GM19240 (cell line): ENCODE data around the gene NPM1.
"Not testable (repeated sequence)": the region's sequence is repeated elsewhere in the genome, so short reads cannot be mapped to it uniquely, and the experiment has no call there.

Experiments
- DNase-seq: peaks from one replicate; pipeline ENCODE4 v3.0.0; 2011; ENCODE audit warnings: low spot score; ENCODE audit not compliant: insufficient read length

NPM1 gene, protein sequence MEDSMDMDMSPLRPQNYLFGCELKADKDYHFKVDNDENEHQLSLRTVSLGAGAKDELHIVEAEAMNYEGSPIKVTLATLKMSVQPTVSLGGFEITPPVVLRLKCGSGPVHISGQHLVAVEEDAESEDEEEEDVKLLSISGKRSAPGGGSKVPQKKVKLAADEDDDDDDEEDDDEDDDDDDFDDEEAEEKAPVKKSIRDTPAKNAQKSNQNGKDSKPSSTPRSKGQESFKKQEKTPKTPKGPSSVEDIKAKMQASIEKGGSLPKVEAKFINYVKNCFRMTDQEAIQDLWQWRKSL

DNA sequence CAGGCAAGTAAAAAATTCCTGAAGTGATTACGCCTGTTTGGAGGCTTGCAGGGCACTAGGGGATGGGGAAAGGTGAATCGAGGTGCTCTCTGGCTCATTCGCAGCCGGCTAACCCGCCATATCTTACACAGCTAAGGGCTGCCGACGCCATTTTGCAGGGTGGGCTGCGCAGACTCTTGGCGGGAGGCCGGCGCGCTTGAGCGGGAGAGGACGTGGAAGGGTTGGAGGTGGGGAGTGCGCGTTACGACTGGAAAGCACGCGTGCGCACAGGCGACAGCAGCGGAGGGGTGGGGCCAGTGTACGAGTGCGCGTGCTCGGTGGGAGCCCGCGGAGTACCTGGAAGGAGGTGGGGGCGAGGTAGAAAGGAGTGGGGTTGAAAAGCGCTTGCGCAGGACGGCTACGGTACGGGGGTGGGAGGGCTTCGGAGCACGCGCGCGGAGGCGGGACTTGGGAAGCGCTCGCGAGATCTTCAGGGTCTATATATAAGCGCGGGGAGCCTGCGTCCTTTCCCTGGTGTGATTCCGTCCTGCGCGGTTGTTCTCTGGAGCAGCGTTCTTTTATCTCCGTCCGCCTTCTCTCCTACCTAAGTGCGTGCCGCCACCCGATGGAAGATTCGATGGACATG lies at the start of gene NPM1:
Gene NPM1 (plus strand): TSS at position 505 of the 625 bp plus-strand sequence. CDS start 100 bp downstream, at position 605.
- DNase-seq: peak; percentile 77

DNA sequence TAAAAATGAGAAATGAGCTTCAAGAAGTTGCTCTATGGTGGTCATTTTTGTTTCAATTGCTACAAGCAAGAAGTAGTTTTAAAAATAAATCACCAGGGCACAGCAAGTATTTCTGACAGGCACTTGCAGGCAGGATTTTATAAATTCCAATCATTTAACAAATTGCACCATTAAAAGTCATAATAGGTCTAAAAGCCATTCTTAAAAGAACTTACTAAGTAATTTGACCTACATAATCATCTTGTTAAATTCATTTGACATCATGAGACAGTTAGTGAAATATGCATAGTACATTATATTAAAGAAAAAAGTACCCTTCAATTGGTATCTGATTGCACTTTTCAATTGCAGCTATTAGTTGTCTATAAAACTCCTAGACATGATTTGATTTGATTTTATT lies 47.6 kb upstream of the NPM1 start:
- DNase-seq: no peak

DNA sequence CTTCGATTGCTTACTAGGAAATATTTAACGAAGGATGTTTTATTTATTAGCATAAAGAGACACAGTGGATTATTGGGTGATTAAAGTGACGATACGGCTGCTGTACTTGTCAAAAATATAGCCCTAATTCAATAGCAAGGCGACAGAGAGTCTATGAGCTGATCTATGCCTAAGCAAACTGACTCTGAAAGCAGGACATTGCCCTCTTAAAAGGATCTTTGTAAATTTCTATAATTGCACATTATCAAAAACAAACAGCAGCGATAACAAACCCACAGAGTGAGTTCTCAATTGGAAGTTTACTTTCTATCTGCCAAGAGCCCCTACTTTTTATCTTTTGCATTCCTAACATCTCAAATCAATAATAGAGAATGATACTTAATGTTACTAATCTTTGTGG lies 47.2 kb upstream of the NPM1 start:
- DNase-seq: no peak

DNA sequence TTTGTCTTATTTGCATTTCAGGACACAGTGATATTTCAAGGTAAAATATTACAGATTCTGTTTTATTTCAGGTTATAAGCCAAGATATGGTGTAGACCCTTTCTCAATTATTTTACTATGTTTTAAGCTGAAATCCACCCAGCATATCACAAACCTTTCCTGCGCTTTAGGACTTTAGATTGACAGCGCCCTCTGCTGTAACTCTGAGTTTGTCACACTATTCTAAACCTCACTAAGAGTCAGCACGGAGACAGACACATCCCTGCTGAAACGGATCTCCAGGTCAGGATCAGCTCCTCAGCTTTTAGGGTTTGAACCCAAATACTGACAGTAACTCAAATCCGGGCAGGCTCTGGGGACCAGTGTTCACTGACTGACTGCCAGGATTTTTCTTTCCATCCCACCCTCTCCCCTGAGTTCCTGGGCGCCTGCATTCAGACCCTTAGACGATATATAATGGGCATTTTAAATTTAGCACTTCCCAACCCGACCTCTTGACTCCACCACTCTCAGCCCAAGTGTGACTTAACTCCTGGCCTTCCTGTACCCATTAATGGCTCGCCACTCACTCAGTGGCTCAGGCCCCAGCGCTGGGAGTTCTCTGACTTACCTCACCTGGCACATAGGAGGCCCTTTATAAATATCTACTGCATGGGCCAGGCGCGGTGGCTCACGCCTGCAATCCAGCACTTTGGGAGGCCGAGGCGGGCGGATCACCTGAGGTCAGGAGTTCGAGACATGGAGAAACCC lies 45.1 kb upstream of the NPM1 start:
- DNase-seq: no peak

DNA sequence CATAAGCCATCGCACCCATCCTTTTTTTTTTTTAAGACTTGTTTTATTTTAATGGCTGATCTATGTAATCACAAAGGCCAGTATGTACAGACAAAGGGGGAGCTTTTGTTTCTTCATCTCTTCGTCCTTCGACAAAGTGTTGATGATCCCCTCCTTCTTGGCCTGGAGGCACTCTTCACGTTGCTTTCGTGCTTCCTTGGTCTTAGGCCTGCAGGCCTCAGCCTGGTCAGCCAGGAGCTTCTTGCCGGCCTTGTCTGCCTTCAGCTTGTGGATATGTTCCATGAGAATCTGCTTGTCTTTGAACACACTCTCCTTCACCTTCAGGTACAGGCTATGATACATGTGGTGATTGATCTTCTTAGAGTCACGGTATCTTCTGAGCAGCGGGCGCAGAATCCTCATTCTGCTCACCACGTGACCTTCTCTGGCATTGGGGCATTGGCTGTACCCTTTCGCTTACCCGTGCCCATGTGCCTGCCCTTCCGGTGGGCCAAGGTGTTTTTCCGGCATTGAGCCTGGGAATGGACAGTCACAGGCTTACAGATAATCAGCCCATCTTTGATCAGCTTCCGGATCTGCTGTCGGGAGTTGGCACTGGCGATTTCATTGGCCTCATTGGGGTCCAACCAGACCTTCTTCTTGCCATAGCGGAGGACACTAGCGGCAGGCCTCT lies 42.6 kb upstream of the NPM1 start:
- DNase-seq: no peak

DNA sequence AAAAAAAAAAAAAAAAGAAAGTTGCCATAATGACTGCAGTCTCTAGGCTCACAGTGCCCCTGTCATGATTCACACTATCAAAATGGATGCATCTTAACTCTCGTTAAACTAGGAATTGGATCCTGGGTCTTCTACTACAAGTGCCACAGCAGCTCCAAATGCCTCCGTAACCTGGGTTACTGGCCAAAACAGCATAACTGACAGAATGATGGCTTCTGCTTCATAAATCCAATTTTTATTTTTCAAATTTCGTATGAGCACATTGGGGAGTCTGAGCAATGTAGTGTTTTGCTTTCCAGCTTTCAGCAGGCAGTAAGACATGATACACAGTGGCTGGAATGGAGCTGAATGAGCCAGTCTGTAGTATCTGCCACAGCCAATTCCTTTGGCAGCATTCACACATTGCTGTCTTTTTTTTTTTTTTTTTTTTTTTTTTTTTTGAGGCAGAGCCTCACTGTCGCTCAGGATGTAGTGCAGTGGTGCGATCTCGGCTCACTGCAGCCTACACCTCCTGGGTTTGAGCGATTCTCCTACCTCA lies 36.0 kb upstream of the NPM1 start:
- no peak for DNase-seq

DNA sequence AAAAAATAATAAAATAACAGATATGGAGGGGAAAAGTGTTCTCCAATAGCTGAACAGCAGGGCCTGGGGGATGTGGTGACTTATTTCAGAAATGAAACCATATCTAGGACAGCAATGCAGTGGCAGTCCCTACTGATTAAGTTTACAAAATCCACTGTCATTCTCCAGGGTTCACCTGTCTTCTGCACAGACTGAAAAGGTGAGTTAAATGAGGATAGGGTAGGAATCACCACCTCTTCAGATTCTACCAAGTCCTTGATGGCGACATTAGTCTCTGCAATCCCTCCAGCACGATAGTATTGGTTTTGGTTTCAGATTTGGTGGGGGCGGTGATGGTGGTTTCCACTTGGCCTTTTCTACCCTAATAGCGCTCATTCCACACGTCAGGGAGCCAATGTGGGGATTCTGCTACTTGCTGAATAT lies 32.3 kb upstream of the NPM1 start:
- DNase-seq: peak; percentile 62

DNA sequence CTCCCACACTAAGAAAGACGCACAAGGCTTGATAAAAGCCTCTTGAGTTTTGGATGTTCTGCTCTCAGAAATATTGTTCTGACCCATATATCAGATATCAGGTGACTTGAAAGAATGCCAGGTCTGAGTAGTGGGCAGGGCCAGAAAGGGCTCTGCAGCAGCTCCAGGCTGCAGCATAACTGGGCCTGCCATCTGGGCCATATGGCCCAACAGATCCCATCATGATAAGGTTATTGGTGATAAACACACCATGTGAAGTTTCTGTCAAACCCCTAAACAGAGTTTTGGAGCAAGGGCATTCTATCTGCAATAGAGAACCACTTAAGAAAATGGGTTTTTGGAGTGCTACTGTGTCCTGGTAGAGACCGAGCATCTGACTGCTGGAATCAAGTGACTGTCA lies 29.8 kb upstream of the NPM1 start:
- no peak for DNase-seq

DNA sequence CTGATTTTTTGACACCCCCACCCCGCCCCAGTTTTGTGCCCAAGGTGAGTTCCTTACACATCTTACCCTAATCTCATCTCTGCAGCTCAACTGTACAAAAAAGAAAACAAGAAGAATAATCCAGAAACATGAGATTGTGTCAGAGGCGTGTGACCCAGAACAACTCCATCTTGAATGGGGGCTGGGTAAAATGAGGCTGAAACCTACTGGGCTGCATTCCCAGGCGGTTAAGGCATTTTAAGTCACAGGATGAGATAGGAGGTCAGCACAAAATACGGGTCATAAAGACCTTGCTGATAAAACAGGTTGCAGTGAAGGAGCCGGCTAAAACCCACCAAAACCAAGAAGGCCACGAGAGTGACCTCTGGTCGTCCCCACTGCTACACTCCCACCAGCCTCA lies 26.5 kb upstream of the NPM1 start:
- not testable (repeated sequence) for DNase-seq

DNA sequence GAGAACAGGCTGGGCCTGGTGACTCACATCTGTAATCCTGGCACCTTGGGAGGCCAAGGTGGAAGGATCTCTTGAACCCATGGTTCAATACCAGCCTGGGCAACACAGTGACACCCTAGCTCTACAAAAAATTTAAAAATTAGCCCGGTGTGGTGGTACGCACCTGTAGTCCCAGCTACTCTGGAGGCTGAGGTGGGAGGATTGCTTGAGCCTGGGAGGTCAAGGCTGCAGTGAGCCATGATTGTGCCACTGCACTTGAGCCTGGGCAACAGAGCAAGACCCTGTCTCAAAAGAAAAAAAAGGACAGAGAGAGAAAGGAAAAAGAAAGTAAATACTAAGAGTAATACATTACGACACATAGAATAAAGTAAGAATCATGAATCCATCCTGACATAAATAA lies 24.4 kb upstream of the NPM1 start:
- not testable (repeated sequence) for DNase-seq

DNA sequence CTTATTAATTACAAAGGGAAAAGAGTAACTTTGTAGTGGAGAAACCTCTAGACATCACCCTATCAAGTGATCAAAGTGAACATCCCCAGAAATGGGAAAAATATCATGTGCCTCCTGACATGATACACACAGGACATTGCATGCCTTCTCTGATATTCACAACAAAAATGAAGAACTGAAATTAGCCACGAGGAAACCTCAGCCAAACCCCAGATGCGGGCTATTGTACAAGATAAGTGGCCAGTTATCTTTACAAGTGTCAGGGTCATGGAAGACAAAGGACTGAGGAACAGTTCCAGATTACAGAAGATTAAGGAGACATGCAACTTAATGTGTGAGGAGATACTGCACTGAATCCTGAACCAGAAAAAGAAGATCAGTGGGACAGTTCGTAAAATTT lies 23.8 kb upstream of the NPM1 start:
- no peak for DNase-seq

DNA sequence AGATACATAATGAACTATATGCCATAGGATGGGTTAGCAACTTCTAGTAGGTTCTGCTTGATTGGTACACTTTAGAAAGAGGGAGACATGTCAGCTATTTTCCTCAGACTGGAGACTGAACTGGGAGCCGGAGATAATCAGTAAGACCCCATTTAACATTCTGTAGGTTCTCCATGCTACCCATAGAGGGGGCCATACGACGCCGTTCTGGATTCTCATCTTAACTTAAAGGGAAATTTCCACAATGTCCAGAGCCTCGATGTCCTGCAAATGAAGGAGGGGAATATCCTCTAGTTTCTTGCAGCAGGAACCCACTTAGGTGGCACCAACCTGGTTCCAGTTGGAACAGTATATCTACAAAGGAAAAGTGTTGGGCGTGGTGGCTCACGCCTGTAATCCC lies 22.3 kb upstream of the NPM1 start:
- no peak for DNase-seq

DNA sequence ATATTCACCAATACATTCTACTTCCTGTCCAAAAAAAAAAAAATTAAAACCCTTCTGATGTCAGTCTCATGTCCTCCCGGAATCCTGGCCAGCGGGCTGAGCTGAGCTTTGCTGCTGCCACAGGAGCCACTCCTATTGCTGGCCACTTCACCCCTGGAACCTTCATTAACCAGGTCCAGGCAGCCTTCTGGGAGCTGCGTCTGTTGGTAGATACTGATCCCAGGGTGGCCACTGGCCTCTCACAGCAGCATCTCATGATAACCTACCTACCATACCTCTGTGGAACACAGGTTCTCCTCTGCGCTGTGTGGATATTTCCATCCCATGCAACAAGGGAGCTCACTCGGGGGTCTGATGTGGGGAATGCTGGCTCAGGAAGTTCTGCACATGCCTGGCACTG lies 21.0 kb upstream of the NPM1 start:
- DNase-seq: no peak

DNA sequence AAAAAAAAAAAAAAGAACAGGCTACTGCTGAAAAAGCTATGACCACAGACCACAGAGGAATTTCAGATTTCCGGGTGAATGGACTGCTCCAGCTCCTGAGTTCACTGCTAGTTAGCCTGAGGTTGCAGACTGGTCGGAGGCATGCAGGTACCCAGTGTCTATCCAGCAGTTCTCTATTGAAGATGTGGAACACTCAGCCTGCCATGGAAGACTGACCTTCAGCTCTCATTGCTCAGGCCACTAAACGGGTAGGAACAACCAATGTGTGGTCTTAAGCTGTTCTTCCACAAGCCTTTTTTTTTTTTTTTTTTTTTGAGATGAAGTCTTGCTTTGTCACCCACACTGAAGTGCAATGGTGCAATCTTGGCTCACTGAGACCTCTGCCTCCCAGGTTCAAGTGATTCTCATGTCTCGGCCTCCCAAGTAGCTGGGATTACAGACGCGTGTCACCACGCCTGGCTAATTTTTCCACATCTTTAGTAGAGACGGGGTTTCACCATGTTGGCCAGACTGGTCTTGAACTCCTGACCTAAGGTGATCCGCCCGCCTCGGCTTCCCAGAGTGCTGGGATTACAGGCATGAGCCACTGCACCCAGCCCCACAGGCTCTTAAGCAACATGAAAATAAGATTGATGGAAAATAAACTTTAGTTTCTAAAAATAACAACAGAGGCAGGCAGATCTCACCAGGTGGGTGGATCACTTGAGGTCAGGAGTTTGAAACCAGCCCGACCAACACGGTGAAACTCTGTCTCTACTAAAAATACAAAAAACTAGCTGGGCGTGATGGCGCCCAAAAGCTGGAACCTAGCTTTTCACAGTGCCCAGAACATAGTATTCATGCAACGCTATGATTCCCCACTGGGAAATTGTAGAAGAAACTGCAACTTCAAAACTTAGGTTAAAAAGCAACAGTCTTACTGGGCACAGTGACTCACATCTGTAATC lies 20.0 kb upstream of the NPM1 start:
- no peak for DNase-seq

DNA sequence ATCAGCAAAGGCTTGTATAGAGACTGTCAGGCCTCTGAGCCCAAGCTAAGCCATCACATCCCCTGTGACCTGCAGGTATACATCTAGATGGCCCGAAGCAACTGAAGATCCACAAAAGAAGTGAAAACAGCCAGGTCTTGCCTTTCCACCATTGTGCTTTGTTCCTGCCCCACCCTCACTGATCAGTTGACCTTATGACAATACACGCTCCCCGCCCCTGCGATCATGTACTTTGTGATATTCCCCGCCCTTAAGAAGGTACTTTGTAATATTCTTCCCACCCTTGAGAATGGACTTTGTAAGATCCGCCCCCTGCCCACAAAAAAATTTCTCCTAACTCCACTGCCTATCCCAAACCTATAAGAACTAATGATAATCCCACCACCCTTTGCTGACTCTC lies 18.6 kb upstream of the NPM1 start:
- DNase-seq: no peak

DNA sequence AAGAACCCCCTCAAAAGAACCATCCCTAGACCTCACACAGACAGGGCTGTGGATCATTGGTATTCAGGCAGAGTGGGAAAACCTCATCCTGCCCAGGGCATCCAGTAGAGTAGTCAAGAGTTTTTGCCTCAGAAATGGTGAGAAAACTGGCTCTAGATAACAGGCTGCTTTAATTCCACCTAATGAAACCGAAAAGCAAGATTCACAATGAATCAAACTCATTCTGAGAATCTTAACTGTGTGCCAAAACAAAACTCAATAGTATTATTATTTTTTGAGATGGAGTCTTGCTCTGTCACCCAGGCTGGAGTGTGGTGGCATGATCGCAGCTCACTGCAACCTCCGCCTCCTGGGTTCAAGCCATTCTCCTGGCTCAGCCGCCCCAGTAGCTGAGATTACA lies 17.8 kb upstream of the NPM1 start:
- DNase-seq: no peak

DNA sequence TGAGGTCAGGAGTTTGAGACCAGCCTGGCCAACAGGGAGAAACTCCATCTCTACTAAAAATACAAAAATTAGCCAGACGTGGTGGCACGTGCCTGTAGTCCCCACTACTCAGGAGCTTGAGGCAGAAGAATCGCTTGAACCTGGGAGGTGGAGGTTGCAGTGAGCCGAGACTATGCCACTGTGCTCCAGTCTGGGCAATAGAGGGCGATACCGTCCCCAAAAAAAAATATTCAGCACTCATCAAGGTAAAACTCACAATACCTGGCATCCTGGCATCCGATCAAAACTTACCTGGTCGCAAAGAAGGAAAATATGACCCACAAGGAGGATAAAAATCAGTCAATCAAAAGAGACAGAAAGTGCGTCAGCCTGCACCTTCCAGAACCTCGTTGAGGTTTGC lies 16.8 kb upstream of the NPM1 start:
- not testable (repeated sequence) for DNase-seq

DNA sequence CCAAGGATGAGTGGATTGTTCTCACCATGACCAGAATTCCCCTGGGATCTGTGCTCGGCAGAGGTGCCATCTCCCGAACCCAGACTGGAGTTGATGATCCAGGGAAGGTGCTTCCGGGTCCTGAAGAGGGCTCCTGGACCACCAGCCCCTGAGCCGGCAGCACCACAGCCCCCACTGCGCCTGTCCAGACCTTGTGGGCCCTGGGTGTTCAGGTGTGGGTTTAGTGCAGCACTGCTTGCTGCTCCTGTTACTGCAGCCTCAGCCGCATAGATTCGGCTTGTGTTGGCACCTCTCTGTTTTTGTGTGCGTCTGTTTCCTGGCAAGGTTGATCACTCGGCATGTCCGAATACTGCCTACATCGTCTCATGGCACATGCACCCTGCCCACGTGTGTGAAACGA lies 16.3 kb upstream of the NPM1 start:
- DNase-seq: no peak

DNA sequence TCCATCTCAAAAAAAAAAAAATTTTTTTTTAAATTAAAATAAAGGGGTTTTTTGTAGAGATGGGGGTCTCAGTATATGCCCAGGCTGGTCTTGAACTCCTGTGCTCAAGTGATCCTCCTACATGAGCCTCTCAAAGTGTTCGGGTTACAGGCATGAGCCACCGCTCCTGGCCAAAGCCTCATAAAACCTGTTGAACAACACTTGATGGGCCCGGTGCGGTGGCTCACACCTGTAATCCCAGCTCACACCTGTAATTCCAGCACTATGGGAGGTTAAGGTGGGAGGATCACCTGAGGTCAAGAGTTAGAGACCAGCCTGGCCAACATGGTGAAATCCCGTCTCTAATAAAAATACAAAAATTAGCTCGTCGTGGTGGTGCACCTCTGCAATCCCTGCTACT lies 7.7 kb upstream of the NPM1 start:
- DNase-seq: no peak

DNA sequence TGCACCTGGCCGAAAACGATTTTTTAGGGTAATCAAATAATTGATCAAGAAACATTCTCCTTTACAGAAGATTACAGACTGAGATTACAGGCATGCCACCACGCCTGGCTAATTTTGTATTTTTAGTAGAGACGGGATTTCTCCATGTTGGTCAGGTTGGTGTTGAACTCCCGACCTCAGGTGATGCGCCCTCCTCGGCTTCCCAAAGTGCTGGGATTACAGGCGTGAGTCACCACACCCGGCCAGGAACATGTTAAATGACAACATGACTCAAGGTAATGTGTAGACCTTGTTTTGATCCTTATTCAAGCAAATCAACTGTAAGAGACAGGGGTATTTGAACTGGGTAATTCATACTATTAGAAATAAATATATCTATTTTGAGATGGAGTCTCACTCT lies 3.2 kb upstream of the NPM1 start:
- DNase-seq: not testable (repeated sequence)

DNA sequence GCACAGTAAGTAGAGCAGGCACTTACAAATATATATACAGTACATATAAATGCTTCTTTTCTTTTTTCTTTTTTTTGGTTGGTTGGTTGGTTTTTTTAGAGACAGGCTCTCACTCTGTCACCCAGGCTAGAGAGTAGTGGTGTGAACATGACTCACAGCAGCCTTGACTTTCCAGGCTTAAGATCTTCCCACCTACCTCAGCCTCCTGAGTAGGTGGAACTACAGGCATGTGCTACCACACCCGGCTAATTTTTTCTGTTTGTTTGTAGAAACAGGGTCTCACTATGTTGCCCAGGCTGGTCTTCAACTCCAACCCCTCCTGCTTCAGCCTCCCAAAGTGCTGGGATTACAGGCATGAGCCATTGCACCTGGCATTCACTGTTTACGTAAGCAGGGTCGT lies 2.6 kb upstream of the NPM1 start:
- not testable (repeated sequence) for DNase-seq
